Fibroblast of mammary gland (primary cell): ENCODE data around the gene ASH1L.

Source experiments
- DNase-seq: peaks from one replicate; pipeline ENCODE4 v3.0.0-alpha.2; 2010; ENCODE audit warnings: low read depth
- H3K4me3 ChIP-seq: 2 replicates; pipeline ENCODE4 v1.5.1; 2011; ENCODE audit warnings: low read depth, mild to moderate bottlenecking, low read length, moderate library complexity; ENCODE audit not compliant: control insufficient read depth
- TF ChIP-seq, protein P1 (sequence below): conservative IDR thresholded peaks from 2 replicates; pipeline ENCODE4 v1.5.1; 2011; ENCODE audit warnings: low read depth, low read length, inconsistent platforms; ENCODE audit not compliant: control insufficient read depth, insufficient read depth

The ASH1L gene

DNA sequence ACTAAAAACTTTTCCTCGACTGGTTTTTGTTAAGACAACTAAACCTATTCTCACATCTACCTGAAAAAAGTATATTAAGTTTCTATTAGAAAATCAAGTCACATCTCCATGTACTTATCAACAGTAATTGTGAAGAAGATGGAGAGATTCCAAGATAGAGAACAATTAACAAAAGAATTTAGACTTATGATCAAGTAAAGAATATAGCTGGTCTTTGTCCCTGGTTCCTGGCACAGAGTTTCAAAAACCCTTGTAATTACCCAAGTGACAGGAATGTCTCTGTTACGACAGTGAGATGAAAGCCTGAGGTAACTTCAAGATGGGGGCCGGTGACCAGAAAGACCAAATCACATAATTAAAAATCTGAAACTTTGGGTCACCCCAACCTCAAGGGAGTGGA is 91.6 kb downstream of the ASH1L start:
- TF ChIP-seq, protein P1, sequence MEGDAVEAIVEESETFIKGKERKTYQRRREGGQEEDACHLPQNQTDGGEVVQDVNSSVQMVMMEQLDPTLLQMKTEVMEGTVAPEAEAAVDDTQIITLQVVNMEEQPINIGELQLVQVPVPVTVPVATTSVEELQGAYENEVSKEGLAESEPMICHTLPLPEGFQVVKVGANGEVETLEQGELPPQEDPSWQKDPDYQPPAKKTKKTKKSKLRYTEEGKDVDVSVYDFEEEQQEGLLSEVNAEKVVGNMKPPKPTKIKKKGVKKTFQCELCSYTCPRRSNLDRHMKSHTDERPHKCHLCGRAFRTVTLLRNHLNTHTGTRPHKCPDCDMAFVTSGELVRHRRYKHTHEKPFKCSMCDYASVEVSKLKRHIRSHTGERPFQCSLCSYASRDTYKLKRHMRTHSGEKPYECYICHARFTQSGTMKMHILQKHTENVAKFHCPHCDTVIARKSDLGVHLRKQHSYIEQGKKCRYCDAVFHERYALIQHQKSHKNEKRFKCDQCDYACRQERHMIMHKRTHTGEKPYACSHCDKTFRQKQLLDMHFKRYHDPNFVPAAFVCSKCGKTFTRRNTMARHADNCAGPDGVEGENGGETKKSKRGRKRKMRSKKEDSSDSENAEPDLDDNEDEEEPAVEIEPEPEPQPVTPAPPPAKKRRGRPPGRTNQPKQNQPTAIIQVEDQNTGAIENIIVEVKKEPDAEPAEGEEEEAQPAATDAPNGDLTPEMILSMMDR: no peak
- no peak for DNase-seq
- H3K4me3 ChIP-seq: no peak overlapping the region

DNA sequence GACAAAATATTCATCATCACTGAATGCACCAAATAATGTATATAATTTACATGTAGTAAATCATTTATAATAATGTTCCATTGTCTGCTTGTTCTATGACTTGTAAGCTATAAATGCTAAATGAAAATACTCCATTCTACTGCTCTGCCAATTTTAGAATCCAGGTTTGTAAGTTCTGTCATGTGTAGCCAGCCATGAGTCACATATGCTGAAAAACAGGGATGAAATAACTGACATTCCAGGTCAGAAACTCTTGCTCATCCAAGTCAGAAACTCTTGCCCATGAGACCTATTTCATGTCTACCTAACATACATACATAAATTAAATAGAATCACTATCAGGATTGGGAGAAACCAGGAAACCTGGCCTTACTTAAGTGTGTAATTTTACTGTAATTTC is 95.6 kb downstream of the ASH1L start:
- no peak overlapping the region for H3K4me3 ChIP-seq
- TF ChIP-seq, protein P1: no peak
- peak; percentile 89 for DNase-seq

DNA sequence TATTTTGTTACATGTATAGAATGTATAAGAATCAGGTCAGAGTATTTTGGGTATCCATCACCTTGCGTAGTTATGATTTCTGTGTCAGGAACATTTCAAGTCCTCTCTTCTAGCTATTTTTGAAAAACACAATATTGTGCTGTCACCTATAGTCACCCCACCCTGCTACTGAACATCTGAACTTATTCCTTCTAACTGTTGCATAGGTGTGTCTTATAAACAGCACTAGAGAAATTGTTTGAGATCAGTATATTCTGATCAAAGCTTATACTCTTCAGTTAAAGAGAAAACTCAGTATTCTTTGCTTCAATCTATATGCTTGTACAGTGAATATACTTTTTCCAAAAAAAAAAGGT is 96.0 kb downstream of the ASH1L start:
- TF ChIP-seq, protein P1: no peak
- no peak overlapping the region for H3K4me3 ChIP-seq
- no peak for DNase-seq

DNA sequence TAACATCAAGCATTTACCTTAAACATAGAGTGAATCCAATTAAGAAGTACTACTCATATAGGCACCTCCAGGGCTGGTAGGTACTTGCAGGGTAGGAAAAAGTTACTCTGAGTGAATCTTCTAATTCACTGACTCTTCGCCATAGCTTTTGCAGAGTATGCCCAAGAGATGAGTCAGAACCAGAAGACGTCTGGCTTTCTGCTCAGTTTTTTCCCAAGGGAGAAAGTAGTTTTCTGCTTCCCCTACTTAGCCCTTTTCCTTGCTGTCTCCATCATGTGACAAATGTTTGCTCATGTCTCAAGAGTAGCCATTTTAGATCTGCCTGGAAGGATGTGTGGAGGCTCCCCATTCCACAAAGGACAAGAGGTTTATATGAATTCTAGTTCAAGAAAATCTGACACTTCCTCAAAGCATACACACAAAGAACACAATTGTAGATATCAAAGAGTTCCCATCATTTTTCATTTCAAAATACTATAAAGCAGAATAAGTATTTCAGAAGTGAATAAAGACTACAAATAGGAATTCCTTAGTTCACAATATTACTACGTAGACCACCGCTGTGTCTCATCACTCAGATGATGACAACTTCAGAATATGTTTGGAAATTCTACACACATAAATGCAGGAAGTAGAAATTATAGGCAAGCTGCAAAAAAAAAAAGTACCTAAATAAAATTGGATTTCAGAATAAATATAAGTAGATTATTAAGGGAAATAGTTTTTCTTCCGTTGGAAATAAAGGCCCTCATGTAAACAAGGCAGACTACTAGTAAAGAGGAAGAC is 98.5 kb downstream of the ASH1L start:
- no peak overlapping the region for H3K4me3 ChIP-seq
- TF ChIP-seq, protein P1: no peak
- DNase-seq: peak; percentile 96

DNA sequence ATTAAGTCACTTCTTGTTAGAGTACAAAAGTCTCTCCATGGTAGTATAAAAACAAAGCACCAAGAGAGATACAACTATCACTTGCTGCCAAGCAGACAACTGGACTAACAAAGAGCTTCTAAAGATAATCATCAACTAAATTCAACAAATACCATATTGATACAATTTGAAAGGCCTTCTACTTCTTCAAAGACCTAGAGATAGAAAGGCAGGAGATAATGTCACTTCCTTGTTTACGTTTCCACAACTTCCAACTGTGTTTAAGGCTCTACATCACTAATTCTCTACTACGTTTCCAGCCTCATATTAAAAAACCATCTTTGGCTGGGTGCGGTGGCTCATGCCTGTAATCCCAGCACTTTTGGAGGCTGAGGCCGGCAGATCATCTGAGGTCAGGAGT is 104.5 kb downstream of the ASH1L start:
- TF ChIP-seq, protein P1: no peak
- no peak for DNase-seq
- H3K4me3 ChIP-seq: no peak overlapping the region

DNA sequence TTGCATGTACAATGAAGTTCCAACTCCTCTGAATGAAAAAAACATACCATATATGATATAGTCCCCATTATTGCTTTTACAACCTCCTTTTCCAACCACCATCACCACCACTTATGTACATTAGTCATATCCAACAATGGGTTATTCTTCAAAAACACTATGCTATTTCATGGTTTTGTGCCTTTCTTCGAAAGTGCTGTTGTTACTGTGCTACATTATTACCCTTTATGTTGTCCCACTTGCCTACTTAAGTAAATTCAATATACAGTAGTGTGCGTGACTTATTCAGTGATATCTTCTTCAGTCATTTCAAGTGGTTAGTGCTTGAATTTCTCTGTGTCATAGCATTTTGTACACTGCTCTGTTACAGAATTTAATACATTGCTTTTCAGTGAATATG is 105.3 kb downstream of the ASH1L start:
- H3K4me3 ChIP-seq: no peak overlapping the region
- TF ChIP-seq, protein P1: no peak
- no peak for DNase-seq
